GM18499 (cell line): ENCODE results near the gene ETV6.

ENCODE experiments used
- ATAC-seq: cut with Tn5 transposase; IDR thresholded peaks from one replicate; pipeline ENCODE4 v1.9.1; 2021; ENCODE audit warnings: moderate number of reproducible peaks; ENCODE audit not compliant: insufficient read depth, unreplicated experiment

The ETV6 gene

DNA sequence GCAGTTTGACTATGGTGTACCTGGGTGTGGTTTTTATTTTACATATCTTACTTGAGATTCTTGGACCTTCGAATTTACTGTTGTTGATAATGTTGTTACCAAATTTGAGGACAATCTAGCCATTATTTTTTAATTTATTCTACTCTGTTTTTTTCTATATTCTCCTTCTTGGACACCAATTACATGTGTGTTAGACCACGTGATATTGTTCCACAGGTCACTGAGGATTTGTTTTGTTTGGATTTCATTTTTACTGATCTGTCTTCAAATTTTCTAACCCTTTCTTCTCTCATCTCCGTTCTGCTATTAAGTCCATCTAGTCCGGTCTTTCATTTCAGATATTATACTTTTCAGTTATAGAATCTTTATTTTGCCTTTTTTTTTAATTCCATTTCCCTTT is 216.3 kb downstream of the ETV6 start:
- no peak for ATAC-seq

- no peak for ATAC-seq
Measured at GRCh38 chr12:11868027-11868426, 218.6 kb downstream of the ETV6 start.

DNA sequence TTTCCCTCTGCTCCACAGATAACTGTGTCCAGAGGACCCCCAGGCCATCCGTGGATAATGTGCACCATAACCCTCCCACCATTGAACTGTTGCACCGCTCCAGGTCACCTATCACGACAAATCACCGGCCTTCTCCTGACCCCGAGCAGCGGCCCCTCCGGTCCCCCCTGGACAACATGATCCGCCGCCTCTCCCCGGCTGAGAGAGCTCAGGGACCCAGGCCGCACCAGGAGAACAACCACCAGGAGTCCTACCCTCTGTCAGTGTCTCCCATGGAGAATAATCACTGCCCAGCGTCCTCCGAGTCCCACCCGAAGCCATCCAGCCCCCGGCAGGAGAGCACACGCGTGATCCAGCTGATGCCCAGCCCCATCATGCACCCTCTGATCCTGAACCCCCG is 219.9 kb downstream of the ETV6 start:
- ATAC-seq, result no peak

GRCh38 chr12:11870041-11870451 is 220.6 kb downstream of the ETV6 start:
- no peak for ATAC-seq

DNA sequence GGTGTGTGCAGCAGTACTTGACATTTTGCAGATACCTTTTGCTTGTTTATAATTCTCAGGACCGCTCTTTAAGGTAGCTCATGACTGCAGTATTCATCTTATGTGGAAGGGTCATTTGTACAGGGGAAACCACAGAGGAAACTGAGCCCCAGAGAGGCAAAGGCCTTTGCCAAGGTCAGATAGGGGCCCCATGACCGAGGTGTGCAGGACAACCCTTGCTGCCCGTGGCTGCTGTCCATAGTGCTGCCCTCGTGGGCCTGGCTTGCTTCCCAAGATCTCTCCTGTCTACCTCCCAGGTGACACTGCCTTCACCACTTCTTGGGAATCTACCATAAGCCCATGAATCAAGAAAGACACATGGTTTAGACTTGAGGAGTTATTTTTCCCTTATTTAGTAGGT is 222.6 kb downstream of the ETV6 start:
- no peak for ATAC-seq

DNA sequence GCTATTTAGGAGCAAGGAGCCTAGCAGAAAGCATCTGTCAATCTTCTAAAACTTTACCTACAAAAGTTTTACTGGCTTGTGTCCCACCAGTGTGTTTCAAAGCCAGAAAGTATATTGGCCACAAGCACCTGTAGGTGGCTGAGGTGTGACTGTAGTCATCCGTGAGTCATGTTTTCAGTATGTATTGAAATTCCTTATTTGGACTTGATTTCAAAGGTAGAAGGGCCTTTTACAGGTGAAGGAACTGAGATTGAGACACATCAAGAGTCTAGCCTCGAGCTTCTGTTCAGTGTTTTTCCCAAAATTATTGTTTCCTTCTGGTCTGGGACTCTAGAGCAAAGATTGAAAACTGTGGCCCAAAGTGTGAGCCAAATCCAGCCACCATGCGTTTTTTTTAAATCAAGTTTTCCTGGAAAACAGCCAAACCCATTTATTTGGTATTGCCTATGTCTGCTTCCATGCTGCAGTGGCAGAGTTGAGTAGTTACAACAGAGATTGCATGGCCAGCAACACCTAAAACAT is 226.0 kb downstream of the ETV6 start:
- ATAC-seq, result no peak

DNA sequence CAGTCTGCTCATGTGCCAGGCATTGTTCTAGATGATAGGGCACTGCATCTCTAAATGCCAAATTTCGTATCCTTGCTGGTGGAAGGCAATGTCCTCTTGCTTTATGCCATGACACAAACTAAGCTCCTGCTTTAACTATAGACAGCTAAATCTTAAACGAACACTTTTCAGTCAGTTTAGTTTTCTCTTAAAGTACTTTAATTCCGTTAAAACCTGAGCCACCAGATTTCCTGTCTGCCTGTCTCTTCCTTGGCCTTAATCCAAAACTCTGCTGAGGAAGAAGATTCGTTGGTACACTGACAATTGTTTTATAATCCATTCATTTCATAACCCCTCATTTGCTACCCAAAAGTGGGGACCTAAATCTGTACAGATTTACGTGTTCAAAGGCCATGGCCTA is 226.8 kb downstream of the ETV6 start:
- ATAC-seq, result no peak

GRCh38 chr12:11877102-11877826 is 227.8 kb downstream of the ETV6 start:
- no peak for ATAC-seq

GRCh38 chr12:11877869-11878780 is 228.7 kb downstream of the ETV6 start:
- ATAC-seq, result no peak

- no peak for ATAC-seq
Measured at GRCh38 chr12:11879306-11879705, 229.8 kb downstream of the ETV6 start.

- no peak for ATAC-seq
Measured at GRCh38 chr12:11880381-11880780, 230.9 kb downstream of the ETV6 start.

DNA sequence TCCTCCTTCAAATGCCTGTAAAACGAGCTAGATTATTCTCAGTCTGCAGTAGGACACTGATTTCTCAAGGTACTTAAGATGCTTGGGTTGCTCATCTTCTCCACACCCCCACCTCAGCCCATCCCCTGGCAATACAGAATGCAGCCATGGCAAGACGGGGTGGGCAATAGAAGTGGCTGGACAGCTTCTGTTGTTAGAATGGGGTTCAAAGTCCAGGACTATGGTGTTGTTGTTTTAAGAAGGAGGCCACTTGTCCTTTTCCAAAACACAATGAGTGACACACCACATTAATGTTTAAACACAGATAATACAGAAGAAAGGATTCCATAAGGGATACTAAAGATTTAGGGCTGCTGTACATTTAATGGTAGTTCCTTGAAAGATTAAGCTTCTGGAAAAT is 232.4 kb downstream of the ETV6 start:
- ATAC-seq, result no peak

DNA sequence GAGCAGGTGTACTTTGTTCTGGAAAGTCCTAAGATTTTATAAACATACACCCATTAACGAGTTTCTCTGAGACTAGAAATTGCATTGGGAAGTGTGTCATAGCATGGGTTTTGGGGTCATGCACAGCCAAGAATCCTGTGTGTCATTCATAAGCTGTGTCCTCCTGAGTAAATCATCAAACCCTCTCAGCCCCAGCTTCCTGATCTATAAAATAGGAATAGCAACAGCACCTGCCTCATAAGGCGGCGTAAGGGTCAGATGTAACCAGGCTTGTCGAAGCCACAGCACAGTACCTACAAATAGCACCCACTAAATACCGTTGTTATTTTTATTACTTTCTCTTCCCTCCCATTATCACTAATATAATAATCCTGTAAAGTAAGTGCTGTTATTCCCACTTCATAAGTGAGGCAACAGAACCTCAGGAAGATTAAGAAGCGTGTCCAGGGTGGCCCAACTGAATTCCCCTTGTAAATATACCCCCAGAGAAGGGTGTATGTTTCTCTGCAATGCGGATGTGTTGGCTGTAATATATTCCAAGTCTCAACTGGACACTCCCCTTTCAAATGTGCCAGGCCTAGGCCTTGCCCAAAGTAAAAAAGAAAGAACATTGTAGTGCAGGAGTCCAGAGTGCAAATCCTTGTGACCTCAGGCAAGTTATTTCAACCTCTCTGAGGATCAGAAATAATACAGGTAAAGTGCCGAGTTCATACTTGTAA is 233.0 kb downstream of the ETV6 start:
- ATAC-seq, result no peak

- ATAC-seq, result no peak
Measured at GRCh38 chr12:11884116-11884515, 234.6 kb downstream of the ETV6 start.

DNA sequence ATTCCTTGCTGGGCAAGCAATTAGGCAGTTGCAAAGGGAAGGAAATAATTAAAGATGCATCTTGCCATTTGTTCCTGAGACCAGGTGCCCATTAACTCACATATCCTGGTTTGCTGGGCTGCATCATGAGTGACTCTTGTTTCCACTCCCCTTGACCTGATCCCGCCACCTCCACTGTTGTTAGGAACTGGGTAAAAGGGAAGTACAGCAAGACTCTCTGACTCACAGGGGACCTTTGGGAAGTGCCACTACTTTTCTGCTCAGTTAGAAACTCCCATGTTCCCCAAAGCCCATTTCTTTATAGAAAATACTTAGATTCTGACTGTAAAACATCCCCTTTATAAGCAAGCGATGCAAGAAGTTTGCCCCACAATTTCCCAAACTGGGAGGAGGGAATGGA is 235.2 kb downstream of the ETV6 start:
- no peak for ATAC-seq

- no peak for ATAC-seq
Measured at GRCh38 chr12:11885261-11886038, 236.0 kb downstream of the ETV6 start.

- no peak for ATAC-seq
Measured at GRCh38 chr12:11886339-11886738, 236.9 kb downstream of the ETV6 start.

GRCh38 chr12:11888029-11888428 is 238.6 kb downstream of the ETV6 start:
- ATAC-seq, result no peak

- no peak for ATAC-seq
Measured at GRCh38 chr12:11891346-11891745, 241.9 kb downstream of the ETV6 start.
